MCF 10A (cell line): Measurements from ENCODE around the gene IST1. TPM values are rescaled to one million over a fixed set of nuclear protein-coding genes. Genes with fewer than 3 reads are reported as not detected.

Experiments used
- Bru-seq: library from RNA; stranded (reverse); fragments of 400-500 nt; gene quantifications from one replicate; lab custom pipeline; 2021; lab: Mats Ljungman, UMichigan
- BruChase-seq, 2 experiments: library from RNA; stranded (reverse); fragments of 400-500 nt; gene quantifications; one replicate each; lab custom pipeline; 2021; lab: Mats Ljungman, UMichigan
- BruUV-seq: library from RNA; stranded (reverse); fragments of 400-500 nt; replicated peaks from 2 replicates; lab custom pipeline; 2021; lab: Mats Ljungman, UMichigan
- CTCF ChIA-PET: fragments of 300-600 bp; sonication (Branson Sonifier 250); formaldehyde crosslinking; extraction: SDS; loops from one replicate; lab custom pipeline; 2021; ENCODE audit warnings: antibody characterized with exemption, inconsistent platforms; lab: Yijun Ruan, JAX
- POLR2A ChIA-PET: fragments of 300-600, 350-650 bp; sonication (Branson Sonifier 250); formaldehyde crosslinking; extraction: SDS; loops from one replicate; lab custom pipeline; 2020; ENCODE audit warnings: antibody characterized with exemption, inconsistent platforms; lab: Yijun Ruan, JAX
- DNase-seq: peaks from one replicate; pipeline ENCODE4 v3.0.0-alpha.2; 2018; ENCODE audit not compliant: unreplicated experiment
- H3K27ac Mint-ChIP-seq: one replicate; pipeline ENCODE4 v1.8.0; 2022; ENCODE audit warnings: mild to moderate bottlenecking, low read depth, mixed read lengths; ENCODE audit not compliant: unreplicated experiment
- H3K27me3 Mint-ChIP-seq: one replicate; pipeline ENCODE4 v1.8.0; 2022; ENCODE audit warnings: mixed read lengths; ENCODE audit not compliant: insufficient read depth, unreplicated experiment
- H3K36me3 Mint-ChIP-seq: one replicate; pipeline ENCODE4 v1.8.0; 2022; ENCODE audit warnings: mild to moderate bottlenecking, moderate library complexity, mixed read lengths; ENCODE audit not compliant: insufficient read depth, unreplicated experiment
- H3K4me1 Mint-ChIP-seq: one replicate; pipeline ENCODE4 v1.8.0; 2022; ENCODE audit warnings: mixed read lengths; ENCODE audit not compliant: insufficient read depth, unreplicated experiment
- H3K4me3 Mint-ChIP-seq: one replicate; pipeline ENCODE4 v1.8.0; 2022; ENCODE audit warnings: mild to moderate bottlenecking, moderate library complexity, mixed read lengths; ENCODE audit not compliant: unreplicated experiment
- H3K9me3 Mint-ChIP-seq: one replicate; pipeline ENCODE4 v1.8.0; 2022; ENCODE audit warnings: mixed read lengths; ENCODE audit not compliant: unreplicated experiment
- CTCF ChIP-seq: fragments of 200-600 bp; IDR thresholded peaks from one replicate; pipeline ENCODE4 v1.8.0; 2022; ENCODE audit warnings: antibody characterized with exemption, mild to moderate bottlenecking; ENCODE audit not compliant: unreplicated experiment
- intact Hi-C: fragments of 100-400 bp; cut with micrococcal nuclease; formaldehyde crosslinking; loops from 2 replicates; pipeline ENCODE4 v1.14.1; 2022
- long read RNA-seq: library from polyadenylated mRNA; stranded (forward); transcript quantifications from one replicate; pipeline ENCODE4 v2.0.0, GENCODE V29; 2022
- total RNA-seq: library from RNA; stranded (reverse); gene quantifications from 2 replicates; pipeline ENCODE4 v1.2.3, GENCODE V29; 2022

Gene IST1
- total RNA-seq, result 127 TPM in 2 replicates
- Bru-seq, nascent RNA, result percentile 89 among the genes with signal in this experiment
- BruChase-seq, experiment 1, labeled RNA remaining after a 6-hour chase, result percentile 78 among the genes with signal in this experiment
- BruChase-seq, experiment 2, labeled RNA remaining after a 2-hour chase, result percentile 90 among the genes with signal in this experiment
- long read RNA-seq, full-length matches to known transcripts, result 108 of 197 reads
- long read RNA-seq, partial matches to known transcripts, result 19 of 197 reads
- long read RNA-seq, other reads (novel, unspliced or antisense), result 70 of 197 reads

GRCh38 chr16:71894921-71895678 lies at the start of gene IST1:
Gene IST1 (plus strand): TSS chr16:71895531. CDS start chr16:71915641, 20,110 bp downstream.
- CTCF ChIA-PET, result interaction anchor here (0.7 to 2.7 kb wide), 2 partner anchors 13 to 87 kb away, joined by 4 to 23 read pairs; no protein-coding TSS in a partner anchor
- peak within 1 kb of the TSS; percentile 87 for H3K4me3 Mint-ChIP-seq
- peaks cover 10% of the 10 kb centered on the region for H3K36me3 Mint-ChIP-seq
- H3K27me3 Mint-ChIP-seq, result no peaks in the 10 kb centered on the region
- H3K4me1 Mint-ChIP-seq, result peaks cover 6% of the 10 kb centered on the region
- peak within 1 kb of the TSS; percentile 96 for H3K27ac Mint-ChIP-seq
- no peak for TF ChIP-seq CTCF
- DNase-seq, result peak; percentile 98
- intact Hi-C loops, result loop anchor here (2.0 to 10.0 kb wide), 2 partner anchors 86 to 200 kb away; partner anchors contain the start of genes AP1G1, DHX38 and TXNL4B
- no peaks in the 10 kb centered on the region for H3K9me3 Mint-ChIP-seq
- POLR2A ChIA-PET, result interaction anchor here (0.6 to 7.8 kb wide), 21 partner anchors 8 to 1372 kb away, joined by 3 to 141 read pairs (median 7); partner anchors contain the start of genes AP1G1, ATXN1L, COG4 and DHX38
- BruUV-seq, result no TSS peak

DNA sequence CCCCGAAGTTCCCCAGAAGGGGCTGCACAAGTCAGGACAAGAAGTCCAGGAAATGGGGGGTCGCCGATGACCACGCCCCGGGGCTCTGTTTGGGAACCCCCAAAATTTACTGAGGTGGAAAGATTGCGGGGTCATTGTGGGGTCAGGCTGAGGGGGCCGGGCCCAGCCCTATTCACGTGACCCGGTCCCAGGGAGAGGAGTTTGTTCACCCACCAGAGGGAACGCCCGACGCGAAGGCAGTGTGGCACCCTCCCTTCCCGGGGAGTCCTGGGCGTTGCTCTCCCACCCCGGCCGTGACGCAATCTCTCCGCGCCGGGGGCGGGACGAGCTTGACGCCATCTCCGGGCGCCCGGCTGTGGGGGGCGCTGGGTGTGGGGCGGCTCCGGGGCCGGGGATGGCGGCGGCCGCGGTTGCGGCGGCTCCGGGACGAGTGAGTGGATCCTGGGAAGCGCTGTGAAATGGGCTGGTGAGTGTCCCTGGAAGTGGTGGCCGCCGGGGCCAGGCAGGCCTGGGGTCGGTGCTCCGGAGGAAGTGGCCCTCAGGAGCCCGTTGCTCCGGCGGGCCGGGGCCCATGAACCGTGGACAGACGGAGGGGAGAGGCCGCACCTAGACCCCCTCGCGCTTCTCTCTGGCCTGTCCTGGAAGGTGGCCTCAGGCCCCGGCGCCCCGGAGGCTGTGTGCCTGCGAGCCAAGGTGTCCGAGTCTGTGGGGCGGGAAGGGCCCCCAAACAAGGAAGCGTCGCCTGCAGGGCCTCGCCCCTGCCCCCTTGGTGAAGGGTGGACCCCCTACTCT lies 49.5 kb upstream of the IST1 start, which contains the start of gene ATXN1L:
ATXN1L (plus strand) TSS at position 338 of the 792 bp plus-strand sequence. CDS start 3,765 bp downstream, outside the sequence.
- intact Hi-C loops, result loop anchor here (2.0 to 10.0 kb wide), 2 partner anchors 37 to 81 kb away; partner anchors contain the start of gene AP1G1
- Mint-ChIP-seq H3K4me1 (peaks cover 22% of the 10 kb centered on the region), H3K9me3 (no peaks in the 10 kb centered on the region), H3K27ac (peak within 1 kb of the TSS; percentile 98), H3K36me3 (peaks cover 40% of the 10 kb centered on the region), H3K4me3 (peak within 1 kb of the TSS; percentile 90), H3K27me3 (no peaks in the 10 kb centered on the region)
- TSS peak; percentile 61 for BruUV-seq
- no peak for TF ChIP-seq CTCF
- DNase-seq, result peak; percentile 93
- ChIA-PET CTCF (interaction anchor here (0.7 to 1.0 kb wide), 3 partner anchors 10 to 52 kb away, joined by 3 read pairs; no protein-coding TSS in a partner anchor), POLR2A (interaction anchor here (0.7 to 4.6 kb wide), 22 partner anchors 10 to 395 kb away, joined by 3 to 60 read pairs (median 4); partner anchors contain the start of genes AP1G1 and IST1)

- ChIA-PET CTCF (interaction anchor here (0.7 to 1.0 kb wide), 4 partner anchors 10 to 118 kb away, joined by 3 read pairs; no protein-coding TSS in a partner anchor), POLR2A (interaction anchor here (0.7 to 4.6 kb wide), 20 partner anchors 9 to 157 kb away, joined by 3 to 60 read pairs (median 4); partner anchors contain the start of genes AP1G1 and IST1)
- Mint-ChIP-seq H3K27ac (peak overlapping the region; percentile 98), H3K9me3 (no peaks in the 10 kb centered on the region), H3K27me3 (no peaks in the 10 kb centered on the region), H3K36me3 (peaks cover 44% of the 10 kb centered on the region), H3K4me1 (peaks cover 22% of the 10 kb centered on the region), H3K4me3 (peak overlapping the region; percentile 90)
- intact Hi-C loops, result loop anchor here (10.0 kb wide), 1 partner anchor 82 kb away; no protein-coding TSS in a partner anchor
- TF ChIP-seq CTCF, result no peak
- DNase-seq, result peak; percentile 6
- no TSS peak for BruUV-seq
Observed at GRCh38 chr16:71846431-71846830, 48.9 kb upstream of the IST1 start.
